Heart right ventricle (tissue), 16 donors: ENCODE results near the gene ARHGAP22. TPM values are rescaled to one million over a fixed set of nuclear protein-coding genes. Genes with fewer than 3 reads are reported as not detected.

Source experiments
- ATAC-seq, 8 donors: fragments of 200-7000 bp; cut with Tn5 transposase; one replicate each; pipeline ENCODE4 v1.9.1; 2020; ENCODE audit warnings: mild to moderate bottlenecking in 8 of 8, moderate library complexity in 8 of 8, moderate number of reproducible peaks in 1 of 8
- DNase-seq, 2 donors: peaks; one replicate each; pipeline ENCODE4 v3.0.0-alpha.2; 2020
- H3K27ac ChIP-seq, 10 donors: fragments of 200-600 bp; sonication (generic) in 2 of 10; one replicate each; pipeline versions ENCODE4 v1.5.0 to v1.8.0; 2020 to 2022; ENCODE audit warnings: mild to moderate bottlenecking in 3 of 10
- H3K27me3 ChIP-seq, 7 donors: fragments of 200-600 bp; one replicate each; pipeline ENCODE4 v1.8.0; 2021 to 2022; ENCODE audit warnings: mild to moderate bottlenecking in 2 of 7
- H3K36me3 ChIP-seq, 9 donors: fragments of 200-600 bp; sonication (generic) in 1 of 9; one replicate each; pipeline versions ENCODE4 v1.5.0 to v1.8.0; 2020 to 2022; ENCODE audit warnings: mild to moderate bottlenecking in 2 of 9
- H3K4me1 ChIP-seq, 9 donors: fragments of 200-600 bp; sonication (generic) in 1 of 9; one replicate each; pipeline versions ENCODE4 v1.5.0 to v1.8.0; 2020 to 2022; ENCODE audit warnings: mild to moderate bottlenecking in 4 of 9
- H3K4me3 ChIP-seq, 10 donors: fragments of 200-600 bp; sonication (generic) in 2 of 10; one replicate each; pipeline versions ENCODE4 v1.5.0 to v1.8.0; 2020 to 2022; ENCODE audit warnings: mild to moderate bottlenecking in 7 of 10, moderate library complexity in 2 of 10
- H3K9me3 ChIP-seq, 11 donors: fragments of 200-600 bp in 10 of 11; sonication (generic) in 2 of 11; one replicate each; pipeline versions ENCODE4 v1.5.0 to v1.8.0; 2013 to 2022; ENCODE audit warnings: mild to moderate bottlenecking in 2 of 11, control low read depth in 1 of 11, moderate library complexity in 1 of 11
- WGBS, 2 donors: extraction: QIAGEN DNeasy Blood & Tissue Kit; methylation state at CpG; one replicate each; pipeline ENCODE4 v1.1.7; 2013; ENCODE audit warnings: inconsistent platforms in 1 of 2; 5-methylcytosine and 5-hydroxymethylcytosine counted together
- intact Hi-C, 10 donors: fragments of 100-400 bp; cut with DNase I; formaldehyde crosslinking; loops; one replicate each; pipeline versions ENCODE4 v1.11.1 to v1.14.2; 2022
- polyA plus RNA-seq, 2 donors: library from polyadenylated mRNA; stranded (reverse); fragments of 200-250 nt; gene quantifications; one replicate each; pipeline ENCODE4 v1.2.3, GENCODE V29; 2013
- total RNA-seq, 10 donors: library from RNA; stranded (reverse); fragmentation: NEBNext Ultra II Directional in 3 of 10; extraction: Animal tissue kit (Norgen Biotek cat#: 25700) in 3 of 10; gene quantifications; one replicate each; pipeline versions ENCODE4 v1.2.1 to v1.2.4, GENCODE V29; 2021 to 2023
- TF ChIP-seq, protein P1 (sequence below), 9 donors: fragments of 200-600 bp; sonication (generic) in 2 of 9; IDR thresholded peaks; one replicate each; pipeline versions ENCODE4 v1.5.0 to v1.8.0; 2021 to 2022; ENCODE audit warnings: antibody characterized with exemption in 9 of 9, mild to moderate bottlenecking in 5 of 9, moderate library complexity in 1 of 9
- donor health status: Arrhythmogenic right ventricular cardiomyopathy.
- donor health status: ischemic (EF 13 %, LVEDD 7.1; RV severe dilation, severe dysfunction).
- donor health status: healthy with polysubstance abuse.
- donor health status: DM: no; HTN: yes; CAD: no.
- donor health status: DM: no; HTN: no; CAD: no.
- donor health status: ischemic (EF 25% LVEDD 6.9; RV normal size, moderate dysfunction).
- donor health status: ischemic (EF 25% LVEDD 5.7; RV mildly dilated, moderate dysfunction).
- donor health status: healthy.
- donor health status: DM: yes; HTN: yes; CAD: no.
- donor health status: Ischemic cardiomyopathy.
- donor health status: ischemic (EF 35%, LVEDD 5.7; RV mildly dilated, moderate dysfunction).
- donor health status: nonischemic (EF 11% LVEDD 7.7; RV severe dilation, severe dysfunction).
- donor health status: DM: yes; HTN: yes; CAD: no.
- donor health status: PGD.
- donor health status: ischemic (EF 29% LVEDD 5.4; RV normal size, mild dysfunction).
- donor health status: nonischemic (EF 23%, LVEDD 6.1; RV moderate dilation, normal function).

ARHGAP22 gene
- total and polyA plus RNA-seq, 12 donors = 1.5 to 9.3 (median 2.8) TPM

DNA sequence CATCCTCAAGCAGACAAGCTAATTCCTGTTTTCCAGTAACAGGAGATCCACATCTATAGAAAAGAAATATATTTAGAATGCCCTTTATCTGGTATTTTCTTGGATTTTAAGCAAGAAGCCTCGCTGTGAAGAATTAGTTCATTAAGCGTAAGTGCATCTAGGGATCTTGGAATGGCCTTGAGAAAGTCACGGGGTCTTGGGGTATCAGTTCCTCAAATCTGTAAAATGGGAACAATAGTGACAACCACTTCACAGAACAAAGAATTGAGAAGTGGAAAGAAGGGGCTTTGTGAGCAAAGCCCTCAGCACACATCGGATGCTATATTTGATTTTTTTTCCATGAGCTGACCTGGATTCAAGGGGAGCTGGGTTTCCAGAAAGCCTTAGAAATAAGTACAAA, 47.5 kb upstream of the ARHGAP22 start:
- ATAC-seq (no peak), DNase-seq (no peak)
- H3K4me1 ChIP-seq = peaks cover 3 to 24% (median 13%) of the 10 kb centered on the region in 9 donors
- H3K36me3 ChIP-seq = no peaks in the 10 kb centered on the region
- WGBS, 2 donors = 84 to 87% methylated on average over 4 of the region's 4 CpGs
- H3K27ac ChIP-seq = no peak overlapping the region
- intact Hi-C loops = loop anchor here in 7 of 10 donors (2.0 to 10.0 kb wide), 6 partner anchors 40 to 862 kb away; no protein-coding TSS in a partner anchor
- TF ChIP-seq, protein P1, sequence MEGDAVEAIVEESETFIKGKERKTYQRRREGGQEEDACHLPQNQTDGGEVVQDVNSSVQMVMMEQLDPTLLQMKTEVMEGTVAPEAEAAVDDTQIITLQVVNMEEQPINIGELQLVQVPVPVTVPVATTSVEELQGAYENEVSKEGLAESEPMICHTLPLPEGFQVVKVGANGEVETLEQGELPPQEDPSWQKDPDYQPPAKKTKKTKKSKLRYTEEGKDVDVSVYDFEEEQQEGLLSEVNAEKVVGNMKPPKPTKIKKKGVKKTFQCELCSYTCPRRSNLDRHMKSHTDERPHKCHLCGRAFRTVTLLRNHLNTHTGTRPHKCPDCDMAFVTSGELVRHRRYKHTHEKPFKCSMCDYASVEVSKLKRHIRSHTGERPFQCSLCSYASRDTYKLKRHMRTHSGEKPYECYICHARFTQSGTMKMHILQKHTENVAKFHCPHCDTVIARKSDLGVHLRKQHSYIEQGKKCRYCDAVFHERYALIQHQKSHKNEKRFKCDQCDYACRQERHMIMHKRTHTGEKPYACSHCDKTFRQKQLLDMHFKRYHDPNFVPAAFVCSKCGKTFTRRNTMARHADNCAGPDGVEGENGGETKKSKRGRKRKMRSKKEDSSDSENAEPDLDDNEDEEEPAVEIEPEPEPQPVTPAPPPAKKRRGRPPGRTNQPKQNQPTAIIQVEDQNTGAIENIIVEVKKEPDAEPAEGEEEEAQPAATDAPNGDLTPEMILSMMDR (IDR thresholded peaks at IDR 0.05) = no peak
- H3K27me3 ChIP-seq = peaks cover 0 to 7% (median 0%) of the 10 kb centered on the region in 7 donors
- no peak overlapping the region for H3K4me3 ChIP-seq
- no peaks in the 10 kb centered on the region for H3K9me3 ChIP-seq

DNA sequence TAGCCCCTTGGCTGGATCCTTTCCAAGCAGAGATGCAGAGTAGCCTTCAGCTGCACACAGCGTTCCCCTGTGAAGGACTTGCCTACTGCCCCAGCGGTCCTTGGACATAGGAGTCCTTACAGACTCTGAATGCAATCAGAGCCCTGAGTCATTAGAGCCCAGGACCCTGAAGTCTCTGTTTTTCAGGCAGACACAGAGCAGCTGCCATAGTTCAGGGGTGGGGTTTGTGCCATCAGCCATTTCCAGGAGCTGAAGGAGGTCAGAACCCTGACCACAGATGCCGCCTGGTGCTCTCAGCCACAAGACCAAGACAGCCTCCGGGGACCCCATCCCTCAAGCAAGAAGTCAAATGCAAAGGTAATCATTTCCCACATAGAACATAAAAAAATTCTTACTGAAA, 47.0 kb upstream of the ARHGAP22 start:
- ATAC-seq = no peak
- Histone ChIP-seq H3K27ac (no peak overlapping the region), H3K4me1 (peaks cover 3 to 22% (median 13%) of the 10 kb centered on the region in 9 donors), H3K4me3 (peak overlapping the region in 1 of 10 donors; percentile 8), H3K9me3 (no peaks in the 10 kb centered on the region), H3K36me3 (no peaks in the 10 kb centered on the region), H3K27me3 (peaks cover 0 to 7% (median 0%) of the 10 kb centered on the region in 7 donors)
- TF ChIP-seq, protein P1 (IDR thresholded peaks at IDR 0.05) = no peak
- 74 to 81% methylated on average over 4 of the region's 4 CpGs for WGBS, 2 donors
- DNase-seq = no peak
- intact Hi-C loops = loop anchor here in 7 of 10 donors (2.0 to 10.0 kb wide), 6 partner anchors 40 to 863 kb away; no protein-coding TSS in a partner anchor

DNA sequence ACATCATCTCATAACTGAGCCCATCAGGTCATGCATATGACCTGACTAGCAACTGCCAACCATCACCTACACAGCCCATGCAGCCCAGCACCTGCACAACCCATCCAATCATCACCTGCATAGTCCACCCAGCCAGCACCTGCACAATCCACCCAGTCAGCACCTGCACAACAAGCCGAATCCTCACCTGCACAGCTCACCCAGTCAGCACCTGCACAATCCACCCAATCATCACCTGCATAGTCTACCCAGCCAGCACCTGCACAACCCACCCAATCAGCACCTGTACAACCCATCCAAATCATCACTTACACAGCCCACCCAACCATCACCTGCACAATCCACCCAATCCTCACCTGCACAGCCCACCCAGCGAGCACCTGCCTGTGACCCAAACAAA, 46.4 kb upstream of the ARHGAP22 start:
- Histone ChIP-seq H3K9me3 (no peaks in the 10 kb centered on the region), H3K27ac (no peak overlapping the region), H3K4me3 (peak overlapping the region in 1 of 10 donors; percentile 8), H3K4me1 (peaks cover 3 to 17% (median 8%) of the 10 kb centered on the region in 9 donors), H3K27me3 (peaks cover 0 to 7% (median 0%) of the 10 kb centered on the region in 7 donors), H3K36me3 (no peaks in the 10 kb centered on the region)
- TF ChIP-seq, protein P1 (IDR thresholded peaks at IDR 0.05) = no peak
- ATAC-seq (no peak), DNase-seq (no peak)
- intact Hi-C loops = loop anchor here in 6 of 10 donors (5.0 to 10.0 kb wide), 5 partner anchors 39 to 864 kb away; no protein-coding TSS in a partner anchor
- WGBS, 2 donors = 91 to 95% methylated on average over 2 of the region's 2 CpGs

DNA sequence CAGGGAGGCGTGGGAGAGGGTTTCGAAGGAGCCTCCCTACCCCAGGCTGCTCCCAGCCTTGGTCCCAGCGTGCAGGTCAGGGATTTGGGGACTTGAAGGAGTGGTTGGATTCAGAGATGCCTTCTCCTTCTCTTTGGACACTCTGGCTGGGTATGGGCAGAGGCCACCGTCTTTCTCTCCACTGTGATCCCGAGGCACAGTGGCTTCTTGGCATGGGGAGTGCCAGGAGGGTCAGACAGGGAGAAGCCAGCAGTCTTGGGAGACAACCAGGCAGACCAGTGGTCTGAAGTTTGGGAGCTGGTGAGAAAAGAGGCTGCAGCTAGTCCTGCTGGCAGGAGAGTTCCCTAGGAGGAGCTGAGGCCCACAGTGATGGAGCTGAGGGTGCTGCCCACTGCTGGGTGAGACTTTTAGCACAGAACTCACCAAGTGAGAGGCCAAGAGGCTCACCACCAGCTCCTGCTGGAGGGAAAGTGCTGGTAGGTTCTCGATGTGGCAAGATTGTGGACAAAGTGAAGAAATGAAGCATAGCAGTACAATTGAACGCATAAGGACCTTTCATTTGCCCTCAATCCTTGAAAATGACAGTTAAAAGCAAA, 44.6 kb upstream of the ARHGAP22 start:
- TF ChIP-seq, protein P1 (IDR thresholded peaks at IDR 0.05) = peak in 2 of 9 donors; percentile 11 to 14
- Histone ChIP-seq H3K4me1 (peaks cover 0 to 6% (median 0%) of the 10 kb centered on the region in 9 donors), H3K27ac (no peak overlapping the region), H3K4me3 (no peak overlapping the region), H3K36me3 (no peaks in the 10 kb centered on the region), H3K27me3 (no peaks in the 10 kb centered on the region), H3K9me3 (no peaks in the 10 kb centered on the region)
- intact Hi-C loops = no loop called here
- peak in 1 of 8 donors; percentile 38 for ATAC-seq
- 83% methylated on average over 7 of the region's 7 CpGs for WGBS, 2 donors
- no peak for DNase-seq
